Activated CD8-positive, alpha-beta T cell treated with anti-CD3 and anti-CD28 coated beads, Interleukin-2, amount 10 ng/mL, durations not matched to agents 7 days and 5 days (primary cell): Measurements from ENCODE around the gene NONO. TPM values are rescaled to one million over a fixed set of nuclear protein-coding genes. Genes with fewer than 3 reads are reported as not detected.
"Not testable (repeated sequence)": the region's sequence is repeated elsewhere in the genome, so short reads cannot be mapped to it uniquely, and the experiment has no call there.

ENCODE experiments used
- ATAC-seq: fragments of 150-1000 bp; cut with Tn5 transposase; one replicate; pipeline ENCODE4 v1.10.0; 2021; ENCODE audit warnings: moderate library complexity
- CTCF ChIA-PET: fragments of 350-600 bp; sonication (Branson Sonifier 250); formaldehyde crosslinking; loops from one replicate; lab custom pipeline; 2021; ENCODE audit warnings: antibody characterized with exemption; lab: Charles Lee
- POLR2A ChIA-PET: fragments of 350-600 bp; sonication (Branson Sonifier 250); formaldehyde crosslinking; loops from one replicate; lab custom pipeline; 2021; ENCODE audit warnings: antibody characterized with exemption; lab: Charles Lee
- DNase-seq: peaks from one replicate; pipeline ENCODE4 v3.0.0-alpha.2; 2020
- H3K27ac Mint-ChIP-seq: one replicate; pipeline ENCODE4 v1.8.0; 2021; ENCODE audit warnings: mild to moderate bottlenecking, mixed read lengths
- H3K27me3 Mint-ChIP-seq: one replicate; pipeline ENCODE4 v1.8.0; 2021; ENCODE audit warnings: low read depth, mixed read lengths
- H3K36me3 Mint-ChIP-seq: one replicate; pipeline ENCODE4 v1.8.0; 2021; ENCODE audit warnings: low read depth, mixed read lengths
- H3K4me1 Mint-ChIP-seq: one replicate; pipeline ENCODE4 v1.8.0; 2021; ENCODE audit warnings: low read depth, mixed read lengths
- H3K4me3 Mint-ChIP-seq: one replicate; pipeline ENCODE4 v1.8.0; 2021; ENCODE audit warnings: mild to moderate bottlenecking, mixed read lengths
- H3K9me3 Mint-ChIP-seq: one replicate; pipeline ENCODE4 v1.8.0; 2022; ENCODE audit warnings: mixed read lengths; ENCODE audit not compliant: insufficient read depth
- total RNA-seq, 2 experiments: library from RNA; stranded (reverse); gene quantifications; one replicate each; pipeline ENCODE4 v1.2.3, GENCODE V29; 2021

Gene NONO
- total RNA-seq, 2 experiments from 2014 or later = 446 to 478 TPM

- ATAC-seq (no peak), DNase-seq (no peak)
- no peaks in the 10 kb centered on the region for H3K27me3 Mint-ChIP-seq
- H3K4me3 Mint-ChIP-seq = no peak overlapping the region
- peaks cover 14% of the 10 kb centered on the region for H3K36me3 Mint-ChIP-seq
- POLR2A ChIA-PET = interaction anchor here (0.7 kb wide), 1 partner anchor 102 kb away, joined by 3 read pairs; no protein-coding TSS in a partner anchor
- H3K27ac Mint-ChIP-seq = no peak overlapping the region
- no peaks in the 10 kb centered on the region for H3K9me3 Mint-ChIP-seq
- CTCF ChIA-PET = no interaction called here
- H3K4me1 Mint-ChIP-seq = no peaks in the 10 kb centered on the region
Measured at GRCh38 chrX:71320126-71320525, 36.7 kb downstream of the NONO start.

GRCh38 chrX:71321731-71322130 is 38.3 kb downstream of the NONO start:
- Mint-ChIP-seq H3K27ac (no peak overlapping the region), H3K4me3 (no peak overlapping the region), H3K4me1 (no peaks in the 10 kb centered on the region), H3K27me3 (no peaks in the 10 kb centered on the region), H3K9me3 (no peaks in the 10 kb centered on the region), H3K36me3 (peaks cover 16% of the 10 kb centered on the region)
- DNase-seq (no peak), ATAC-seq (no peak)
- ChIA-PET POLR2A (no interaction called here), CTCF (no interaction called here)

- H3K4me3 Mint-ChIP-seq, H3K9me3 Mint-ChIP-seq, H3K4me1 Mint-ChIP-seq, ATAC-seq, DNase-seq, H3K27me3 Mint-ChIP-seq, CTCF ChIA-PET, POLR2A ChIA-PET, H3K27ac Mint-ChIP-seq: not testable (repeated sequence)
- peaks cover 27% of the 10 kb centered on the region for H3K36me3 Mint-ChIP-seq
Measured at GRCh38 chrX:71324452-71324851, 41.0 kb downstream of the NONO start.

GRCh38 chrX:71326394-71326793 is 43.0 kb downstream of the NONO start:
- no peaks in the 10 kb centered on the region for H3K9me3 Mint-ChIP-seq
- H3K4me1 Mint-ChIP-seq = no peaks in the 10 kb centered on the region

GRCh38 chrX:71349151-71349665 is 65.8 kb downstream of the NONO start:
- CTCF ChIA-PET = not testable (repeated sequence)

More at GRCh38 chrX:71326394-71326793, 43.0 kb downstream of the NONO start:
- peaks cover 26% of the 10 kb centered on the region for H3K36me3 Mint-ChIP-seq
- H3K27me3 Mint-ChIP-seq = no peaks in the 10 kb centered on the region
- H3K4me3 Mint-ChIP-seq = no peak overlapping the region
- no peak overlapping the region for H3K27ac Mint-ChIP-seq
- DNase-seq = no peak
- no peak for ATAC-seq
- POLR2A ChIA-PET = no interaction called here
- CTCF ChIA-PET = no interaction called here

GRCh38 chrX:71349867-71350266 is 66.4 kb downstream of the NONO start:
- H3K27me3 Mint-ChIP-seq, H3K4me1 Mint-ChIP-seq, H3K27ac Mint-ChIP-seq, ATAC-seq, H3K4me3 Mint-ChIP-seq, H3K36me3 Mint-ChIP-seq, DNase-seq, CTCF ChIA-PET, H3K9me3 Mint-ChIP-seq, POLR2A ChIA-PET: not testable (repeated sequence)

More at GRCh38 chrX:71349151-71349665, 65.8 kb downstream of the NONO start:
- H3K9me3 Mint-ChIP-seq, H3K27me3 Mint-ChIP-seq, H3K4me3 Mint-ChIP-seq, ATAC-seq, POLR2A ChIA-PET, H3K27ac Mint-ChIP-seq, DNase-seq, H3K4me1 Mint-ChIP-seq, H3K36me3 Mint-ChIP-seq: not testable (repeated sequence)

Other genes starting within 250 kb of the NONO start
- gene SNX12, start 215.3 kb upstream of the NONO start, total RNA-seq = 10 to 100 TPM; 38.9 to 46.9 TPM
- 10 to 100 TPM; 12.7 to 14.2 TPM for gene FOXO4, start 187.8 kb upstream of the NONO start, total RNA-seq
- 10 to 100 TPM; 12.7 to 17.6 TPM for gene CXorf65, start 176.9 kb upstream of the NONO start, total RNA-seq
- gene IL2RG, start 172.1 kb upstream of the NONO start, total RNA-seq = 100 to 1,000 TPM; 348 to 351 TPM
- gene MED12, start 165.0 kb upstream of the NONO start, total RNA-seq = 10 to 100 TPM; 49.0 to 50.2 TPM
- gene NLGN3, start 138.8 kb upstream of the NONO start, total RNA-seq = under 1 TPM; 0.74 to 0.83 TPM
- not detected for gene GJB1, start 60.4 kb upstream of the NONO start, total RNA-seq
- 10 to 100 TPM; 31.9 to 33.4 TPM for gene ZMYM3, start 29.5 kb upstream of the NONO start, total RNA-seq
- 1 to 10 TPM; 5.4 to 5.5 TPM for gene ITGB1BP2, start 18.1 kb downstream of the NONO start, total RNA-seq
- gene TAF1, start 82.7 kb downstream of the NONO start, total RNA-seq = 10 to 100 TPM; 35.0 to 43.6 TPM
- gene OGT, start 249.5 kb downstream of the NONO start, total RNA-seq = 100 to 1,000 TPM; 252 to 264 TPM